AG09309 (cell line): ENCODE data around the gene TMEM145.

Experiments used
- DNase-seq: peaks from one replicate; pipeline ENCODE4 v3.0.0-alpha.2; 2010; ENCODE audit warnings: low read depth
- H3K4me3 ChIP-seq: 2 replicates; pipeline ENCODE4 v1.5.1; 2011; ENCODE audit warnings: mild to moderate bottlenecking, low read depth, low read length, moderate library complexity; ENCODE audit not compliant: control insufficient read depth
- CTCF ChIP-seq: IDR thresholded peaks from 2 replicates; pipeline ENCODE4 v1.5.1; 2011; ENCODE audit warnings: mild to moderate bottlenecking, low read depth, low read length, inconsistent platforms; ENCODE audit not compliant: insufficient read depth, control insufficient read depth; ENCODE audit errors: missing control alignments

Gene TMEM145

GRCh38 chr19:42281146-42281826 lies 31.8 kb upstream of the TMEM145 start:
- peak; percentile 4 for TF ChIP-seq CTCF
- no peak for DNase-seq
- H3K4me3 ChIP-seq = peak overlapping the region; percentile 71

GRCh38 chr19:42281827-42282762 lies 31.0 kb upstream of the TMEM145 start:
- no peak for DNase-seq
- TF ChIP-seq CTCF = no peak
- peak overlapping the region; percentile 71 for H3K4me3 ChIP-seq

- no peak for DNase-seq
- H3K4me3 ChIP-seq = peak overlapping the region; percentile 37
- TF ChIP-seq CTCF = no peak
Measured at GRCh38 chr19:42282819-42283187, 30.3 kb upstream of the TMEM145 start.

- peak; percentile 50 for DNase-seq
- peak overlapping the region; percentile 37 for H3K4me3 ChIP-seq
- no peak for TF ChIP-seq CTCF
Measured at GRCh38 chr19:42283188-42284065, 29.7 kb upstream of the TMEM145 start.

GRCh38 chr19:42284066-42284501 lies 29.0 kb upstream of the TMEM145 start:
- H3K4me3 ChIP-seq = peak overlapping the region; percentile 17
- TF ChIP-seq CTCF = no peak
- no peak for DNase-seq
